ENCODE measurements around the gene F9.

F9 gene

GRCh38 chrX:139596068-139596467, 65.5 kb downstream of the F9 start:
- no peak for DNase-seq

GRCh38 chrX:139600105-139600504, 69.6 kb downstream of the F9 start:
- no peak for DNase-seq

Measured in hypothalamus (tissue), 51 donors.